DMS153 (cell line): ENCODE data around the gene STK25.
"Not testable (repeated sequence)": the region's sequence is repeated elsewhere in the genome, so short reads cannot be mapped to it uniquely, and the experiment has no call there.

Source experiments
- DNase-seq: peaks from one replicate; lab custom pipeline; 2025; lab: John Stamatoyannopoulos, UW

STK25 gene

GRCh38 chr2:241539616-241540374 lies 31.4 kb upstream of the STK25 start:
- DNase-seq: no peak

GRCh38 chr2:241538838-241539615 lies 30.6 kb upstream of the STK25 start:
- no peak for DNase-seq

GRCh38 chr2:241535871-241536655 lies 27.7 kb upstream of the STK25 start:
- no peak for DNase-seq

- DNase-seq: no peak
These were observed 26.5 kb upstream of the STK25 start for GRCh38 chr2:241534701-241535375.

GRCh38 chr2:241534293-241534692 lies 25.9 kb upstream of the STK25 start:
- DNase-seq: no peak

- DNase-seq: no peak
These were observed 24.6 kb upstream of the STK25 start for GRCh38 chr2:241532733-241533601.

GRCh38 chr2:241532168-241532567 lies 23.8 kb upstream of the STK25 start:
- DNase-seq: no peak

- no peak for DNase-seq
These were observed 22.9 kb upstream of the STK25 start for GRCh38 chr2:241531161-241531722.

- no peak for DNase-seq
These were observed 22.2 kb upstream of the STK25 start for GRCh38 chr2:241530571-241530970.

GRCh38 chr2:241525818-241526780 lies 17.7 kb upstream of the STK25 start:
- not testable (repeated sequence) for DNase-seq

GRCh38 chr2:241522477-241522876 lies 14.1 kb upstream of the STK25 start:
- no peak for DNase-seq

GRCh38 chr2:241519669-241520068 lies 11.3 kb upstream of the STK25 start:
- no peak for DNase-seq

- DNase-seq: no peak
These were observed 8.9 kb upstream of the STK25 start for GRCh38 chr2:241517297-241517696.

GRCh38 chr2:241516520-241516965 lies 8.2 kb upstream of the STK25 start:
- no peak for DNase-seq

- DNase-seq: no peak
These were observed 6.8 kb upstream of the STK25 start for GRCh38 chr2:241514986-241515737.

GRCh38 chr2:241514553-241514952 lies 6.2 kb upstream of the STK25 start:
- DNase-seq: no peak

- no peak for DNase-seq
These were observed 2.8 kb upstream of the STK25 start for GRCh38 chr2:241511091-241511741.

- DNase-seq: no peak
These were observed 886 bp upstream of the STK25 start for GRCh38 chr2:241509155-241509784.
